HG03432 (cell line): ENCODE data around the gene PLCL1.
A peak's percentile ranks its signal among the peaks of the same experiment; 100 is the strongest.
"Not testable (repeated sequence)": the region's sequence is repeated elsewhere in the genome, so short reads cannot be mapped to it uniquely, and the experiment has no call there.

Experiments used
- ATAC-seq: cut with Tn5 transposase; IDR thresholded peaks from one replicate; pipeline ENCODE4 v1.9.1; 2021; ENCODE audit warnings: mild to moderate bottlenecking, moderate library complexity; ENCODE audit not compliant: unreplicated experiment

PLCL1 gene

DNA sequence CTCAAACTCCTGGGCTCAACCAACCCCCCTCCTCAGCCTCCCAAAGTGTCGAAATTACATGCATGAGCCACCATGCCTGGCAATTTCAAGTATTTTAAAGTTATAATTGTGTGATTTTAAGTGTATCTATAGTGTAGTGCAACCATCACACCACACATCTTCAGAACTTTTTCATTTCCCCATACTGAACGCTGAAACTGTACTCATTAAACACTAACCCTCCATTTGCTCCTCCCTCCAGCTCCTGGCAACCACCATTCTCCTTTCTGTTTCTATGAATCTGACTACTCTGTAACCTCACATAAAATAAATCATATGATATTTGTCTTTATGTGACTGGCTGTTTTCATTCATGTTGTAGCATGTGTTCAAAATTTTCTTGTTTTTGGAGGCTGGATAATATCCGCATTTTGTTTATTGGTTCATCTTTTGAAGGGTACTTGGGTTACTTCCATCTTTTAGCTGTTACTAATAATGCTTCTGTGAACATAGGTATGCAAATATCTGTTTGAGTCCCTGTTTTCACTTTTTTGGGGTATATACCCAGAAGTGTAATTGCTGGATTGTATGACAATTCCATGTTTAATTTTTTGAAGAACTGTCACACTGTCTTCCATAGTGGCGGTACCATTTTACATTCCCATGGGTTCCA is 188.2 kb downstream of the PLCL1 start:
- peak; percentile 82 for ATAC-seq

DNA sequence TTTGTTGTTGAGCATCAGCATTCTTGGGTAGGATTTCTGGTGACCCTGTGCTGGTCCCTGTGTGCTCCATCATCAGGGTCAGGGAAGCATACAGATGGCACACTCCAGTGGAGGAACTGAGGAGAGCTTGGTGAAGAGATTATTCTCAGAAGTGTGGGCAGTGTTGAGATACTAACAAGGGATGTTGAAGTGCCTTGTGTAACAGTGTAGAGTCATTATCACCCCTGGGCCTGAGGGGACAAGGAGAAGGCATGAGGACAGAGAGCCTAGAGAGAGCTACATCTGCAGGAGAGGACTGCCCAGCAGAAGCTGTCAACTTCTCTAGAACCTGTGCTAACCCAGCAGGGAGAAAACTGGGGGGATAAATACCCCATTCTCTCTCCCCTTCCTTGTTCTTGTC is 189.0 kb downstream of the PLCL1 start:
- peak; percentile 30 for ATAC-seq

DNA sequence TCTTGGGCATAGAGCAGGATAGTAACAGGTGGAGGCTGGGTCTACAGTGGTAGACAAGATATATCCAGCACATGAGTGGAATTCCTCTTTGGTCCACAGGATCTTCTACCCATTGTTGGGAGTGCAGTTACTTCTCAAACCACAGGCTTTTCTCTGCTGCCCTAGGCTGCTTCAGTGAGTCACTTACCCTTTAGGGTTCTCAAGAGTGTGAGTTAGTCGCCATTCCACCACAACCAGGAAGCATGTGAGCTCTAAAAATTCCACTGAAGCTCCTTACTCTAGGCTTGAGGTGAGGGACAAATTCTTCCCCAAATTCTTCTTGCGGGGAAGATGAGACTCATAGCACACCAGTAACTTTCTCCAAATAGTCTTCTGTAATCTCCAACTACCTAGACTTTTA is 189.4 kb downstream of the PLCL1 start:
- ATAC-seq: no peak

DNA sequence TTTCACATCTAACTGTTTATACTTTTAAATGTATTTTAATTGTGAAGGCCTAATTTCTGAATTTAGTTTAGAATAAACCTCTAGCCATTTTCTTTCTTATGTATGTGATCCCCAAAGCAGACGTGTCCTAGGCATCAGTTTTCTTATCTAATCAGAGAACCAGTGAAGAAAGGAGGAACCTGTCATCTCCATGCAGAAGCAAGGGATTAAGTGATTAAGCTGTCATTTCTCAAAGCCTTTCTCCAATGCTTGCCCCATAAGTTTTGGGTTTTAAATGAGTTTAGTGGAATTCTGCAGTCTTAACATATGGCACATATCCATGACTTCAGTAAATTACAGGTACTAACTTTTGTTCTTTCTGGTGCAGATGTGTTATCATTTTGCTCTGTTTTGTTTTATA is 190.4 kb downstream of the PLCL1 start:
- ATAC-seq: no peak

DNA sequence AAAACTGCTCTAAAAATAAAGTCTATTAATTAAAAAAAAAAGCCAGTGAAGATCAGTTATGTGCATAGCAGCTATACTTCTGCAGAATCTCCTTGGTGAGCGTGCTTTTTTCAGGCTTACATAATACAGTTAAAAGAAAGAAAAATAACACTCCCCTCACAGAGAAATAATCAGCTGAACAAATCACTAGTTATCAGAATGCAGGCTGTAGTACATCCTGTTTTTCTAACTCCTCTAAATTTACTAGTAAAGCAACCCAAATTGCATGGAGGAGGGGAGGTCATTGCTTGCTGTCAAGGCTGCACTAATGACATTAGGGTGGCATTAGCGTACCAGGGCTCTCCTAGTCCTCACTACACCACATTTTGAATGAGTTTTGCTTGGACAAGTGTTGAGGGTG is 192.2 kb downstream of the PLCL1 start:
- no peak for ATAC-seq

DNA sequence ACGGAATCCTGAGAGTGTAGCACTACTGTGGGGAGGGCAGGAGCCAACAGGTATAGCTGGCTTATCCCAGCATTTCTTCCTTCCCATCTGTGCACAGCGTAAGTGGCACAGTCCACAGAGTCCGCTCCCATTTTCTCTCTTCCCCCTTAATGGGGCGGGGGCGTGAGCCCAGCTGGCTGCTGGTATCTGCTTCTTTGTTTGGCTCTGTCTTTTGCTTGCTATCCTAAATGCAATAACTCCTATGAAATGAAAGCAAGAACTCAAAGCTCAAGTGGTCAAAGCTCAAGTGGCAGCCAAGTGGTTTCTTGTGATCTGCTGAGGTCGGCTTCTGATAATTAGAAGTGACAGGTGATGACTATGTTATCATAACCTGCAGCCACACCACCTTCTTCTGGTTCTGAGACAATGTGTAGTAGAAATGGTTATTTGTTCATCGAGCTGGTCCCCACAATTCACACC is 192.7 kb downstream of the PLCL1 start:
- ATAC-seq: no peak

DNA sequence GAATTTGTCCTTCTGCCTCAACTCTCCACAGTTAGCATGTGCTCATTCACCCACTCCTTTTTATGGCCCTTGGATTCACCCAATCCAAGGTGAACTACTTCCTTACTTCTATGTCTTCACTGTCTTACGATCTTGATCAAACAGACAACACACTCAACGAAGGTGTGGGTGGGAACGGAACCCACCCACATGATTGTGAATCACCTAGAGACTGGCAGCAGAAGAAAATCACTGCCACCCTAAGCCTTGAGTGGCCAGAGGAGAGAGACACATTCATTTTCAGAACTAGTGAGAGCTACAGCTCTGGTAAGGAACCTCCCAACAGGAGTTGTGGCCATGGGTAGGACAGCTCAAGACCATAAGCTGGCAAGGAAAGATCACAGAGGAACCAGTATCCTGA is 194.3 kb downstream of the PLCL1 start:
- ATAC-seq: no peak

DNA sequence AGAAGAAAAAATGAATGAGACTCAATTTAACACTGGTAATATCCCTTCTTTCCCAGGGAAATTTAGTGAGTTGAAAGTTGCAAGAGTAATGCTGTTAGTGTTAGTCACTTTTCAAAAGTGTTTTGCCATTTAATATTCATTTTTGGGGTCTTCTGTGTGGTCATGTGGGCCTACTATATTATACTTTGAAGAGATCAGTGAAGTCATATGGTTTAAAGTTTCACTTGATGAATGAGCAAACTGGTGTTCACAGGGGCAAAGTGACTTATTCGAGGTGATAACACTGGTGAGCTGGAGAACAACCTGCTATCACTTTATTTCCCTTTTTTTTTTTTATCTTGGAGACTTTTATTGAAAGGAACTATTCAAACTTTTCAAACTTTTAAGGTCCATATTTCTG is 196.0 kb downstream of the PLCL1 start:
- no peak for ATAC-seq

DNA sequence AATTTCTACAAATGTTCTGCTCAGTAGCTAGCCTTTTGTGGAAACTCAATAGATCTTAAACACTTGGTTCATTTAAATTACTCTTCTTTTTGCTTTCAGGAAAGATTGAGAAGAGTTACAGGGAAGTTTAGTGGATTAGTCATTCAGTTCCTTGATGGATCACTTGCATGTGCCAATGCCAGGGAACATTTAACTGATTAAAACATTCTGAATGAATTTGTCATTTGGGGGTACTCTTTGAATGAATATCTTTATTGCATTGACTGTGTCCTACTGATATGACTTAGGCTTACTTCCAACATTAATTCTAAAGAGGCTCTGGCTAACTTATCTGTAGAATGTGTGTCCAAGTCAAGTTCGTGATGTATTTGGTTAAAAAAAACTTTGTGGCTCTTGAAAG is 199.8 kb downstream of the PLCL1 start:
- ATAC-seq: no peak

DNA sequence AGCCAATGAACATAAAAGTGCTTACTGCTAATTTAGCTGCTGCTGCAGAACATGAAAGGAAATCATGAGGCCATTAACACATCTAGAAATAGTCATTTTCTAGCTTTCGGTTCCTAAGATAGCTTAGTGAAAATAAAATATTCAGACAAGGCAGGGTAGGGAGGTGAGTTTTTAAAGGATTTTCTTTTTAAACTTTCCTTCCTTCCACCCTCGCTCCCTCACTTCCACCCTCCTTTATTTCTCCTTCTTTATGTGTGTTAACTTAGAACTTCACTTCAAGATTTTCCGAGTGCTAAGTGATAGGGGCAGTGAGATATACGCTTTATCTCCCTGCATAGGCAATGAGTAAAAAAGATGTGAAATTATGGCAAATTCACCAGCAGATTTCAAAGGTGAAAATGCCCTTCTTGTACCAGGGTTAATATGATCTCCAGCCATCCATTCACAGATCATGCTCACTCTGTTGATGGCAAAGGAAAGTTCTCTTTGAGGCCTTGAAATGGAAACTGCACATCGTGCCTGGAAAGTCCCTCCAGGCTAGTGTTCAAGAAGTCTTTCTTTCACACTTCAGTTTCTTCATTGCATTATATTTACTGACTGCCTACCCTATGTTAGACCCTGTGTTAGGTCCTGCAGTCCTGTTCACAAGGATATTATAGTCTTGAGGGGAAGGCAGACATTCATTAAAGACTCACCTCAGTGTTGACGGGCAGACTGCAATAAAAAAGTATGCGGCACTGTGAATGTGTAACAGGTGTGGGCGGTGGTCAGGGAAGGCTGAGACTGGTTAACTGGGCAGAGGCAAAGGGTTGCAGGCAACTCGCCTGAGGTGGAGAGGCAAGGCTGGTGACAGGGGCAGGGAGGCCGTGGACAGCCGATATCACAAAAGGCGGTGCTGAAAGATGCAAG is 200.8 kb downstream of the PLCL1 start:
- ATAC-seq: peak; percentile 86

DNA sequence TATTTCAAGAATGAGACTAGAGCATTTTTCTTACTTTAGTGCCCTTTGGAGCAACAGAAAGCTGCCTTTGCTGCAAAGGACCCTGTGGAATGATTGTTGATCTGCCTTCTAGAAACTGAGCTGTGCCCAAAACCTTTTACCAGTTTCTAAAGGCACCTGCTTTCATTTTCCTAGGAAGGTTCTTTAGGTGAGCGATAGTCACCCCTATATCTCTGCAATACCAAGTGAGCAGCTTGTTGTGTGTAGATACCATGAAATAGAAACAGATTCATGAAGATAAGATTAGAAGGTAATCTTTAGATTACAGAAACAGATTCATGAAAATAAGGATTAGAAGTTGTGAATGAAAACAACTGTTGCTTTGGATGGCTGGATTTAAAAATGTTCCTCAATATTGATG is 202.3 kb downstream of the PLCL1 start:
- no peak for ATAC-seq

DNA sequence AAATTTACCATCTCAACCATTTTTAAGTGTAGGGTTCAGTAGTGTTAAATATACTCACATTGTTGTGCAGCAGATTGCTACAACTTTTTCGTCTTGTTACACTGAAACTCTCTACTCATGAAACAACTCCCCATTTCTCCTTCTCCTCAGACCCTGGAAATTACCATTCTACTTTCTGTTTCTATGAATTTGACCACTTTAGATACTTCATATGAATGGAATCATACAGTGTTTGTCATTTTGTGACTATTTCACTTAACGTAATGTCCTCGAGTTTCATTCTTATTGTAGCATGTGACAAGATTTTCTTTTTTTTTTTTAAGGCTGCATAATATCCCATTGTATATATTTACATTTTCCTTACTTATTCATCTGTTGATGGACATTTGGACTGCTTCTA is 203.8 kb downstream of the PLCL1 start:
- ATAC-seq: no peak

DNA sequence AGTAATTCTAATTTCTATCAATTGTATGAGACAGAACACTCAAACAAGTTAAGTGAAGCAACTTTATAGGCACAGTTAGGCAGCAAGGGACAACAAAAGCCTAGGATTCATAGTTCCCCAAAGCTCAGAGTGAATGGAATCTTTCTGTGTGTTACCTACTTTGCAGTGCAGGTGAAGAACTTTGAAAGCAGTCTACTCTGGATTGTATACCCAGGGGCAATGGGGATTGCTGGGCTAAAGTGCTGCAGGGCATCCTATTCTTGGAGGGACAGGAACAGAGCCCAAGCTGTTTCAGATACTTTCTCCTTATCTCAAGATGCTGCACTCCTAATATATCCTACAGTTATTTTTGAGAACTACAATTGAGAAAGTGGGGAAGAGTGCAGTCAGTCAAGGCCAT is 207.6 kb downstream of the PLCL1 start:
- no peak for ATAC-seq

DNA sequence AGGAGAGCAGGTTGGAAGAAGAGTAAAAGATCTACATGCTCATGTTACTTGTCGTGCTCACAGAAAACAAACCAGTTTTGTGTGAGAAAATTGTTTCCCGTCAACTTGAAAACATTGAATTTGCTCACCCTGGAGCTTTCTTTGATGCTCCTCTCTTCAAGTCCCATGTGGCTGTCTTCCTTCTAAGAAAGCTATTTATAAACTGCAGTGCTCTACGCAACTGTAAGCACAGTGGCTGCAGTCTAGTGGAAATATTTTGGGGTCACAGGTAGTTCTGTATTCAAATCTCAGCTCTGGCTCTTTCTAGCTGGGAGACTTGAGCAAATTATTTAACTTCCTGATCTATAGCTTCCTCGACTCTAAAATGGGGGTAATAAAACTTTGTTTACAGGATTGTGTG is 211.8 kb downstream of the PLCL1 start:
- ATAC-seq: no peak

DNA sequence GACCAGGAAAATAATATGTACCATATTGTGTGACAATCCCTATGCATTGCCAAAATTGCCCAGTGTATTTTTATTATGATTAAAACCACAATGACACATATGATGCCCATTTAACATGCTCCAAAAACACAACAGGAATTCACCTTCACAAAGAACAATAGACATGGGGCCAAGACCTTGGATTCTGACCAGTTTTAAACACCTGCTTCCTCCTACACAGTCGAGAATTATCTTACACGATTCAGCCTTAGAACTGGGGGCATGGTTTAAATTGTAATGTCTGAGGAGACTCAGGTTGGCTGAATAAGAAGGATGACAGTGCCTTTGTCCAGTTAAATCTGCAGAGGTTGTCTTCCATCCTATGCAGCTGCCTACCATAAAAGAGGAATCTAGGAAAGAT is 212.7 kb downstream of the PLCL1 start:
- ATAC-seq: no peak

DNA sequence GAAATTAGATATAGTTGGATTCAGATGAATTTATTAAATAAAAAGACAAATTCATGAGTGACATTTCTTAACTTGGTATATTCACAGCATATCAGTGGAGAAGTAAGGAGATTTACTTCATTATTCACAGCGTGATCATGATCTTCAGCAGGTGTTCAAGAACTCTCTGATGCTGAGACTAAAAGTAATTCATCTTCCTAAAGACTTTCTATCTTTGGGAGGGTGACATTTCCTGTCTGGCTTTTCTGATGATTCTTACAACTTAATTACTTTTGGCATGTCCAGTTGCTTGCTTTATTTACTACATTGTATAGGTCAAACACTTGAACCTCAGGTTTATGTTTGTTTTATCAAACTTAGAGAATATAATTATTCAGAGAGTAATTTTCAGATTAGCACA is 224.6 kb downstream of the PLCL1 start:
- no peak for ATAC-seq

DNA sequence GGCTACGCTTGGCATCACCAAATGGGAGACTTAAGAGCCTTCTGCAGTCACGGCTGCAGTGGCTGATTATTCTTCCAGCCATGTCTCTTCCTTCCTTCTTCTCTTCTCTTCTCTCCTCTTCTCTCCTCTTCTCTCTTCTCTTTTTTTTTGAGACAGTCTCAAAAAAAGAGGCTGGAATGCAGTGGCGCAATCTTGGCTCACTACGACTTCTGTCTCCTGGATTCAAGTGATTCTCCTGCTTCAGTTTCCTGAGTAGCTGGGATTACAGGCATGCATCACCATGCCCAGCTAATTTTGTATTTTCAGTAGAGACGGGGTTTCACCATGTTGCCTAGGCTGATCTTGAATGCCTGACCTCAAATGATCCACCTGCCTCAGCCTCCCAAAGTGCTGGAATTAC is 225.2 kb downstream of the PLCL1 start:
- not testable (repeated sequence) for ATAC-seq

DNA sequence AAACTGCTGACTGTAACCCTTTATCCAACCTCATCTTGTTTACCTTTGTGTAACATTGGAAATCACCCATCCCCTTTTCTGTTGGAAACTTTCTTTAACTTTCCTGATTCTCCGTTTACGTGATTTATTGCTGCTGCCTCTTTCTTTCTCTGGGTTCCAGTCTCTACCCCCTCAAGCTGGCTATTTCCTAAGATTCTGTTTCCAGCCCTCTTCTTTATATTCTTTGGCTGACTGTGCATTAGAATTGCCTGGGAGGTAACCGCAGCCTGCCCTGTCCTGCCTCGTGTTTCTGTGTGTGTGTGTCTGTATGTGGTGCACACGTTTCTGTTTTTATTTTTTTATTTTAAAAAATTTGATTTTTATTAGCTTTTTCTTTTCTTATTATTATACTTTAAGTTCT is 229.2 kb downstream of the PLCL1 start:
- ATAC-seq: no peak

DNA sequence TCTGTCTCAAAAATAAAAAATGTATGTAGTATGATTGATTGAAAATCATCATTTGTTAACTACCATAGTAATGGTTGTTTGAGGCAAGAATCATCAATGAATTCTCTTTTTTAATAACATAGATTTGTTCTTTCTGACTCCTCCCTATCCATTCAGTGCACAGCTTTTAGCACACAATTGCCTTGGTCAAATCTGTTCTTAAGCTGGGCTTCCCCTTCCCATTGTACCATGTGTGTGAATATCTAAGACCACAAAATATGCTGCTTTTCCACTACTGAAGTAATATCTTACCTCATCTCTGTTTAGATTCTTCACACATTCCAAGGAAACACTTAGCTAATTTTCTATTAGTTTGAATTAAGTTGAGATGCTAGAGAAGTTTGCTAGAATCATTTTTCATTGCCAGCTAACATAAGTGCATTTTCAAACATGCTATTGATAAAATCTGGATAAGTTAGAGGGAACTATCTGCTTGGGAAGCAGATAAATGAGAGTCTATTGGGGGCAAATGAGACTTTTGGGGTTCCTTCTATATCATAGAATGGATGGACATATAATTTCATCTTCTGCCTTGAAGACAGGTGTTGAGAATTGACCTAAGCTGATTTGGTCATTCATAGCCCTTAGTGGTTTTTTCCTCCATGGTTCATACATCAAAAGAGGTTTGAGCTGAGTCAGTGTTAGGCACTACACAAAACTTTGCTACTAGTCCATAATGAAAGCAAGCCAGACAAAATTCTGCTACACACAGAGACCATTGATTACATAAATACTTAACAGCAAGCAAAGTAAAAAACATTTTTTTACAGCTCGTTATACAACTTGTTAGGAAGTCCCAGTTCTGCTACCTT is 231.9 kb downstream of the PLCL1 start:
- peak; percentile 94 for ATAC-seq

DNA sequence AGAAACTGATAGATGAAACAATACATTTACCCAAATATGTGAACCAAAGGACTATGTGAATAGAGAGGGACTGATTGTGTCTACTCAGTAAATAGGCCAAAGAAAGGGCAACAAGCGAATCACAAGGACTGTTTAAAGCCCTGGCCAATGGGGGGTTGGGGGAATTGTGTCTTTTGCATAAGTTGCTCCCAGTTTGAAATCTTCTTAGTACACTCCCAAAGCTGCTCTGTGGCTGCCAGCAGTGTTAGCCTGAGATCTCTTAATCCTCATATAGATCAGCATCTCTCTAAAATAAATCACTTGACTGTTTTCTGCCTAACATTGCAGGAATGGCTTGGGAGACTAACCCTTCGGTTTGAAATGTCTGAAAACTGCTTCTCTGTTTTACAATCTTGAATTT is 236.4 kb downstream of the PLCL1 start:
- ATAC-seq: no peak

DNA sequence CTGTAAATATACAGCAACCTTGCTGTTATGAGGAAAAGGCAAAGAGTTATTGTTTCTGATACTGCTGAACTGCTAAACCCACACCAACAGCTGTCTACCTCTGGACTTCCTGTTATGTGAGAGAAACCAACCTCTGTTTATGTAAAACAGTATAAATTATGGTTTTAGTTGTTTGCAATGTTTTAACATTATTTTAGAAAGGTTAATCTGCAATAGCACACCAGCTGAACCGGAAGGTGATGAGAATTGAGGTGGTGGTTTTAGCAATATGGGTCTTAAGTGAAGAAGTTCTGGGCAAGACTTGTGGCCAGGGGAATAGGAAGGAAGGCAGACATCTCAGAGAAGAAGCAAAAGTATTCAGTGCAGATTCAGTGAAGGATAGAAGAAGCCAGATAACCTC is 237.8 kb downstream of the PLCL1 start:
- ATAC-seq: peak; percentile 81
